LNCAP (cell line): ENCODE data around the gene MAST4.
A peak's percentile ranks its signal among the peaks of the same experiment; 100 is the strongest.

ENCODE experiments used
- TF ChIP-seq, protein P1 (sequence below): fragments of 450-650 bp; IDR thresholded peaks from 2 replicates; pipeline ENCODE4 v1.5.1; 2017; ENCODE audit warnings: mild to moderate bottlenecking

Gene MAST4

DNA sequence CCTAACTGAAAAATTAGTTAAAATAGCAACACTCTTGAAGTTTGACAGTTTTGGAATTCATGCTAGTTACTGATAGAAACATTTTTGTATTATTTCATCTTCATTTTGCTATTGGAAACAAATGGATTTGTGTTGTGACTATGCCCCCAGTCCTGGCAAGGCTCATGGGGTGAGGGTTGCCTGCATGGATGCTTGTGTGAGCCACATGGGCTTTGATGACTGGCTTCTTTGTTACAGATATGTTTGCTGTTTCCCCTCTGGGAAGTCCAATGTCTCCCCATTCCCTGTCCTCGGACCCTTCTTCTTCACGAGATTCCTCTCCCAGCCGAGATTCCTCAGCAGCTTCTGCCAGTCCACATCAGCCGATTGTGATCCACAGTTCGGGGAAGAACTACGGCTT is 556.2 kb downstream of the MAST4 start:
- TF ChIP-seq, protein P1, sequence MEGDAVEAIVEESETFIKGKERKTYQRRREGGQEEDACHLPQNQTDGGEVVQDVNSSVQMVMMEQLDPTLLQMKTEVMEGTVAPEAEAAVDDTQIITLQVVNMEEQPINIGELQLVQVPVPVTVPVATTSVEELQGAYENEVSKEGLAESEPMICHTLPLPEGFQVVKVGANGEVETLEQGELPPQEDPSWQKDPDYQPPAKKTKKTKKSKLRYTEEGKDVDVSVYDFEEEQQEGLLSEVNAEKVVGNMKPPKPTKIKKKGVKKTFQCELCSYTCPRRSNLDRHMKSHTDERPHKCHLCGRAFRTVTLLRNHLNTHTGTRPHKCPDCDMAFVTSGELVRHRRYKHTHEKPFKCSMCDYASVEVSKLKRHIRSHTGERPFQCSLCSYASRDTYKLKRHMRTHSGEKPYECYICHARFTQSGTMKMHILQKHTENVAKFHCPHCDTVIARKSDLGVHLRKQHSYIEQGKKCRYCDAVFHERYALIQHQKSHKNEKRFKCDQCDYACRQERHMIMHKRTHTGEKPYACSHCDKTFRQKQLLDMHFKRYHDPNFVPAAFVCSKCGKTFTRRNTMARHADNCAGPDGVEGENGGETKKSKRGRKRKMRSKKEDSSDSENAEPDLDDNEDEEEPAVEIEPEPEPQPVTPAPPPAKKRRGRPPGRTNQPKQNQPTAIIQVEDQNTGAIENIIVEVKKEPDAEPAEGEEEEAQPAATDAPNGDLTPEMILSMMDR, result no peak

DNA sequence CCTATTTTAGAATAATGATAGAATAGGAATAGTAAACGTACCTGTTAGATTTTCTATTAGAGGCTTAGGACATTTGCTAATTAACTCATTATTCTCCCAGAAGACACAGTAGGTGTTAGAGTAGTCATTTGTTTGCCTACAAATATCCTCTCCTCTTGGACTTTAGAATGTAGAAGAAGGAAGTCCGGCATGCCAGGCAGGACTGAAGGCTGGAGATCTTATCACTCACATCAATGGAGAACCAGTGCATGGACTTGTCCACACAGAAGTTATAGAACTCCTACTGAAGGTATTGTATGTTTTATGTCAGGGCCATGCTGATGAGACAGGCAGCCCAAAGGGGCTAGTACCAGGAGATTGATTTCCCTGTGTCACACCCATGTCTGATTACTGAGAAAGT is 557.1 kb downstream of the MAST4 start:
- TF ChIP-seq, protein P1, result no peak

DNA sequence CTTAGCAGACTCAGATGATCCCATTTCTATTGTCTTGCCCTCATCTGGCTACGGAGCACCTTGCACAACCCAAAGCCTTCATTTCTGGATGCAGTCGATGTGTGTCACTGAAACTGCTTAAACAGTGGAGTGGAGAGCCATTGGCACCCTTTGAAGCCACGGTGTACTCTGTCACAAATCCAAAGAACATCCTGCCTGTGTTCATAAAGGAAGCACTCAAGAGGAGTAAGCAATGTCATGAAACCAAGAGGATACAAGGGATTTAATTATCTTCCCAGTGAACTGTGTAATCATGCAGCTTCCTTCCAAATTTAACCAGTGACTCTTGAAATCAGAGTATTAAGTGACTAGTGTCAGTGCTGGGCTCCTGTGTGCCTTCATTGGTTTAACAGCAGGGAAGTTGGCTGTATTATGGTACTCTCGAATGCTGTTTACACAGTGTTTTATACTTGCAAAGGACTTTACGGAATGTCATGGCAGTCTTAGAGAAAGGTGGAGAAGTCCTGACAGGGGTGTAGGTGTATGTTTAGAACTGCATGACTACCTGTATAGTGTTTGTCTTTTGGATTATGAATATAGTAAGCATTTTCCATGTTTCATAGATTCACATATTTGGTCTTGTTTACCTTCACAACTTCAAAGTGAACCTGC is 558.5 kb downstream of the MAST4 start:
- TF ChIP-seq, protein P1, result no peak

DNA sequence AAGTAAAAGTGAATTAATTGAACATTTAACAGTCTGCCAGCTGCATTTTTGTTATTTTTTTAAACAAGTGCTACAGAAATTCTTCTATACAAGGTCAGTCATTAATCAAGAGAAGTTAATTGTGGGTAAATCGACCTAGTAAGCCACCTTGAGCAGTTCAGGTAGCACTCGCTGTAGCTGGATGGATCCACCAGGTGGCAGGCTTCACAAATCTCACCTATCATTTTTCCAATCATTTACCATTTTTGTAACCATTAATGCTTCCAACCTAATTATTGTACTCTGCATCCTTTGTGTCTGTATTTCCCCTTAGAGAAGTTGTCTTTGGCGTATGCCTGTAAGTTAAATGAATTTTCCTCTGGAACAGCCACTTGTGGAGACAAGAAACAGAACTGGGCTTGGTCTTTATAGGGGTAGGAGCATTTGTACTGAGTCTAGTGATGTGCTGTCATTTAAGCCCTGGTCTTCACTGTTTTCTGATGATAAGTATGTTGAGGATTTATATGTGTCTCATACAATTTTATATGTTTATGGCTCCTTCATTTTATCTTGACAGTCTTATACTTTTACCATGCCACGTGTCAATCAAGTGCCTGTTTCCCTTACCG is 560.9 kb downstream of the MAST4 start:
- TF ChIP-seq, protein P1, result peak; percentile 91

DNA sequence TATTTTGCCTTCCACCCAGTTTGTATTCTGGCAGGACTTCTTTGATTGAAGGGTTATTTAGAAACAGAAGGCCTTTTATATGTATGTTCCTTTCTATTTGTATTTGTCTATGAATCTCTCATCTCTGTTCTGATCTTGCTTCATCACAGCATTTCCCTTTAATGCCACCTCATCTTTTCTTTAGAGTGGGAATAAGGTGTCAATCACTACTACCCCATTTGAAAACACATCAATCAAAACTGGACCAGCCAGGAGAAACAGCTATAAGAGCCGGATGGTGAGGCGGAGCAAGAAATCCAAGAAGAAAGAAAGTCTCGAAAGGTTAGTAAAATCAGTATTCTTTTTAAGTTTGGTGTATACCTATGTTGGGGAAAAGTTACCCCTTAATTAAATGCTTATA is 564.1 kb downstream of the MAST4 start:
- TF ChIP-seq, protein P1, result no peak

DNA sequence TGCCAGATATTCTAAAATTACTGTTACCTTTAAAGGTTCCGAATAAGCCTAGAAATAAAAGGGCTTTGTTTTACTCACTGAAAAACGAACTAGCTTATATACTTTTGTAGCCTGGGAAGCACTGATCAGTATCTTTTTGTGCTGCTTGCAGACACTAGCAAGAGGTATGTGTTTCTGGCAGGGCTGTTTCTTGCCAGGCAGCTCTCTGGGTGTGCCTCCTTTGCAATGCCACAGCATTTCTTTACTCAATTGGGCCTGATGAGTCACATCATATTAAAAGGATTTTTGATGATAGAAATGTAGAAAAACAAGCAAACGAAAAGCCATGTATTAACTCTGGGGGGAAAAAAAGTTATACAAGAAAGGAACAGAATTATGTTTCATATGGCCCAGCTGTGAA is 564.8 kb downstream of the MAST4 start:
- TF ChIP-seq, protein P1, result no peak

DNA sequence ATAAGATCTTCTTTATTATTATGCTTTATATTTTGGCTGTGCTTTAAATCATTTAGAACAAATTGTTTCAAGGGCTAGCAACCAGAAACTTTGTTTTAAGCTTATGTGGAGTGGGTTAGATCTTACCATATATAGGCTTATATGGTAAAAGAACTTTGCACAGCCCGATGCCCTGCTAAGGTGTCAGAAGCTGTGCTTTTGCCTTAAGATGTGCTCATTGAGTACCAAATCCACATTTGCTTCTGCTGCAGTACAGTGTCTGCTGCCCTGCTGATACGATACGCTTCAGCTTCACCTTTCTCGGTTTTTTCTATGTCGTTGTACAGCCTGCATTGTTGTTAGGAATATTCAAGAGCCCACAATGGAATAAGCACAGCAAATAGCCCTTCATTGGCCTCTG is 565.6 kb downstream of the MAST4 start:
- TF ChIP-seq, protein P1, result no peak
